Measurements from ENCODE around the gene LRRN4CL. TPM values are rescaled to one million over a fixed set of nuclear protein-coding genes. Genes with fewer than 3 reads are reported as not detected.
A peak's percentile ranks its signal among the peaks of the same experiment; 100 is the strongest.

The LRRN4CL gene
- total and polyA plus RNA-seq, 2 of the 8 experiments (the other 6 are each of a cell fraction or from before 2014, with no cell fraction given): 0.05 to 0.26 TPM

GRCh38 chr11:62706850-62707247 is 17.5 kb upstream of the LRRN4CL start:
- peaks cover 4 to 15% (median 7%) of the 10 kb centered on the region in 4 experiments; a peak in 6 of 8 replicates for H3K36me3 ChIP-seq (ENCODE audit: control insufficient read depth in 2 of 4, insufficient read depth in 4 of 4, low read length in 3 of 4)
- peaks cover 0 to 7% of the 10 kb centered on the region in 2 experiments; a peak in 1 of 4 replicates for H3K79me2 ChIP-seq (ENCODE audit: control insufficient read depth in 1 of 2, insufficient read depth in 2 of 2, low read length in 2 of 2)
- 0 out of 2 replicates have a peak overlapping the region, but pooled peaks have one; percentile 66 for H2BK20ac ChIP-seq (ENCODE audit: low read length)
- H3K79me1 ChIP-seq (ENCODE audit: low read depth, low read length): no peaks in the 10 kb centered on the region; the same call in 1 of the 2 replicates
- H2AK5ac ChIP-seq (ENCODE audit: low read depth, low read length): no peak overlapping the region; the same call in 1 of the 2 replicates
- CTCF ChIA-PET (ENCODE audit: partially characterized antibody): interaction anchor here (1.2 to 3.8 kb wide), 5 partner anchors 18 to 64 kb away, joined by 3 to 21 read pairs (median 9); partner anchors contain the start of genes C11orf98, CSKMT, LRRN4CL and TAF6L
- H3K9me3 ChIP-seq (ENCODE audit: insufficient read depth in 2 of 2, low read depth in 1 of 2, low read length in 1 of 2): no peaks in the 10 kb centered on the region
- peak overlapping the region; percentile 72 for H2BK120ac ChIP-seq (replicated peaks; ENCODE audit: low read depth, low read length)
- peak overlapping the region; percentile 33; the same call in 1 of the 2 replicates for H2BK15ac ChIP-seq (ENCODE audit: low read length)
- peak overlapping the region; percentile 67 for H4K91ac ChIP-seq (replicated peaks; ENCODE audit: insufficient read length, low read length)
- peaks cover 7 to 34% (median 20%) of the 10 kb centered on the region in 4 experiments for H3K4me1 ChIP-seq (replicated peaks in 1 of 4; ENCODE audit: control insufficient read depth in 3 of 4, insufficient read depth in 4 of 4, low read length in 3 of 4)
- H3K4ac ChIP-seq (replicated peaks; ENCODE audit: insufficient read length, low read depth, low read length): peak overlapping the region; percentile 75
- peak overlapping the region; percentile 25 for H3K27ac ChIP-seq (ENCODE audit: low read depth, low read length)
- H4K8ac ChIP-seq (ENCODE audit: extremely low read depth, insufficient read depth, low read length): no peak overlapping the region
- TF ChIP-seq KDM4A (IDR thresholded peaks at IDR 0.05; ENCODE audit: low read depth, low read length, severe bottlenecking): peak; percentile 2
- TF ChIP-seq SIN3A (conservative IDR thresholded peaks at IDR 0.05 in 1 of 2, IDR thresholded peaks at IDR 0.05 in 1 of 2; ENCODE audit: low read depth in 1 of 2, low read length in 2 of 2): no peak
- TF ChIP-seq MAFK (IDR thresholded peaks at IDR 0.05; ENCODE audit: low read depth, low read length): no peak
- no peak for TF ChIP-seq HDAC6 (IDR thresholded peaks at IDR 0.05; ENCODE audit: low read depth, low read length)
- no peaks in the 10 kb centered on the region for H3K27me3 ChIP-seq (replicated peaks in 1 of 4; ENCODE audit: control insufficient read depth in 3 of 4, extremely low read depth in 1 of 4, insufficient read depth in 3 of 4, low read length in 3 of 4)
- H3K4me3 ChIP-seq (ENCODE audit: extremely low read depth in 1 of 4, insufficient read depth in 2 of 4, low read depth in 3 of 4, low read length in 4 of 4): peak overlapping the region; percentile 49 to 83 (median 82)
- peak overlapping the region; percentile 86 for H2BK5ac ChIP-seq (ENCODE audit: low read depth, low read length)
- DNase-seq (ENCODE audit: low read depth in 1 of 2, low spot score in 2 of 2) (no peak), FAIRE-seq (no peak)
- H3K9ac ChIP-seq (replicated peaks in 1 of 4; ENCODE audit: extremely low read depth in 1 of 4, low read depth in 3 of 4, low read length in 3 of 4): peak overlapping the region in 3 of 4 experiments; percentile 52 to 76 (median 63); a peak in 6 of 7 replicates
- POLR2A ChIA-PET (ENCODE audit: partially characterized antibody): interaction anchor here (0.7 to 61.4 kb wide), 28 partner anchors 8 to 150 kb away, joined by 3 to 2041 read pairs (median 8); partner anchors contain the start of genes C11orf98, CSKMT, EEF1G and EML3
- no peak overlapping the region for H3K14ac ChIP-seq (ENCODE audit: insufficient read length)
- peaks cover 22% of the 10 kb centered on the region for H3K23me2 ChIP-seq (ENCODE audit: low read depth, low read length)
- 3% methylated on average over 8 of the region's 8 CpGs; no CpG with 5 or more reads in 1 of the 2 experiments for WGBS, 2 experiments (ENCODE audit: extremely low coverage in 1 of 2, insufficient coverage in 1 of 2, insufficient read length in 1 of 2, insufficient replicate concordance in 2 of 2, low coverage in 1 of 2, low lambda C conversion rate in 2 of 2, missing lambda C conversion rate in 1 of 2)
- no peak overlapping the region for H2AFZ ChIP-seq (ENCODE audit: low read length)
- peak overlapping the region; percentile 86; the same call in 1 of the 2 replicates for H2BK12ac ChIP-seq (ENCODE audit: low read depth, low read length)
- no peak overlapping the region for H3K23ac ChIP-seq (ENCODE audit: insufficient read length)
- no peak overlapping the region for H3K56ac ChIP-seq (replicated peaks; ENCODE audit: insufficient read length, low read depth, low read length)
- H4K5ac ChIP-seq (ENCODE audit: insufficient read length, low read depth, low read length): peak overlapping the region; percentile 38
- H3K18ac ChIP-seq (ENCODE audit: extremely low read depth, low read length): peak overlapping the region; percentile 78
- H4K20me1 ChIP-seq (replicated peaks in 1 of 2; ENCODE audit: control insufficient read depth in 1 of 2, insufficient read depth in 2 of 2, low read length in 2 of 2): no peaks in the 10 kb centered on the region
- H3K4me2 ChIP-seq (ENCODE audit: insufficient read depth in 1 of 2, low read depth in 2 of 2, low read length in 2 of 2): peak overlapping the region; percentile 99

Data from H1 (cell line).